H9 (cell line): ENCODE measurements around the gene CAPN9. TPM values are rescaled to one million over a fixed set of nuclear protein-coding genes. Genes with fewer than 3 reads are reported as not detected.

Experiments
- DNase-seq: peaks from one replicate; pipeline ENCODE4 v3.0.0-alpha.2; 2017
- H2AFZ ChIP-seq: one replicate; pipeline ENCODE4 v1.6.1; 2013; ENCODE audit warnings: mild to moderate bottlenecking, low read length, control low read depth, moderate library complexity
- H2AK5ac ChIP-seq: 2 replicates; pipeline ENCODE4 v1.6.1; 2013; ENCODE audit warnings: low read length, control low read depth, mixed read lengths; ENCODE audit not compliant: insufficient read length
- H2BK120ac ChIP-seq: one replicate; pipeline ENCODE4 v1.6.1; 2013; ENCODE audit warnings: low read depth, mild to moderate bottlenecking, low read length, control low read depth, inconsistent platforms; ENCODE audit not compliant: poor library complexity, severe bottlenecking
- H2BK12ac ChIP-seq: 2 replicates; pipeline ENCODE4 v1.6.1; 2013; ENCODE audit warnings: low read length, control low read depth, mixed read lengths, low read depth; ENCODE audit not compliant: insufficient read length
- H2BK15ac ChIP-seq: 2 replicates; pipeline ENCODE4 v1.6.1; 2013; ENCODE audit warnings: low read depth, low read length, control low read depth
- H2BK20ac ChIP-seq: one replicate; pipeline ENCODE4 v1.6.1; 2013; ENCODE audit warnings: low read depth, mild to moderate bottlenecking, low read length, control low read depth, inconsistent platforms; ENCODE audit not compliant: poor library complexity, severe bottlenecking
- H2BK5ac ChIP-seq: 2 replicates; pipeline ENCODE4 v1.6.1; 2013; ENCODE audit warnings: low read length, control low read depth, mixed read lengths; ENCODE audit not compliant: insufficient read length
- H3K14ac ChIP-seq: 2 replicates; pipeline ENCODE4 v1.6.1; 2013; ENCODE audit warnings: low read length, control low read depth; ENCODE audit not compliant: insufficient read depth
- H3K18ac ChIP-seq: 2 replicates; pipeline ENCODE4 v1.6.1; 2013; ENCODE audit warnings: low read depth, mild to moderate bottlenecking, mixed read lengths, low read length, control low read depth; ENCODE audit not compliant: insufficient read length
- H3K23ac ChIP-seq: 2 replicates; pipeline ENCODE4 v1.6.1; 2013; ENCODE audit warnings: low read length, control low read depth, mixed read lengths, low read depth; ENCODE audit not compliant: insufficient read length
- H3K23me2 ChIP-seq: 2 replicates; pipeline ENCODE4 v1.6.1; 2013; ENCODE audit warnings: low read depth, mild to moderate bottlenecking, mixed read lengths, low read length, control low read depth; ENCODE audit not compliant: insufficient read length, poor library complexity, severe bottlenecking
- H3K27ac ChIP-seq: 2 replicates; pipeline ENCODE4 v1.5.1; 2013; ENCODE audit warnings: low read length, control low read depth, mixed read lengths, low read depth; ENCODE audit not compliant: insufficient read length
- H3K27me3 ChIP-seq: 2 replicates; pipeline ENCODE4 v1.6.1; 2013; ENCODE audit warnings: low read length, control low read depth, inconsistent platforms; ENCODE audit not compliant: insufficient read depth
- H3K4ac ChIP-seq: 2 replicates; pipeline ENCODE4 v1.6.1; 2013; ENCODE audit warnings: low read depth, mild to moderate bottlenecking, control low read depth, inconsistent platforms, low read length, moderate library complexity
- H3K4me1 ChIP-seq: 2 replicates; pipeline ENCODE4 v1.6.1; 2013; ENCODE audit warnings: low read length, control low read depth, inconsistent platforms; ENCODE audit not compliant: insufficient read depth
- H3K4me2 ChIP-seq: 2 replicates; pipeline ENCODE4 v1.6.1; 2013; ENCODE audit warnings: low read length, control low read depth, mixed read lengths; ENCODE audit not compliant: insufficient read length, insufficient read depth
- H3K56ac ChIP-seq: 2 replicates; pipeline ENCODE4 v1.6.1; 2013; ENCODE audit warnings: low read depth, mild to moderate bottlenecking, mixed read lengths, low read length, control low read depth; ENCODE audit not compliant: insufficient read length
- H3K79me1 ChIP-seq: 2 replicates; pipeline ENCODE4 v1.6.1; 2013; ENCODE audit warnings: low read depth, mild to moderate bottlenecking, moderate library complexity, low read length, control low read depth, inconsistent platforms; ENCODE audit not compliant: insufficient read depth, poor library complexity, severe bottlenecking
- H3K79me2 ChIP-seq: 2 replicates; pipeline ENCODE4 v1.6.1; 2013; ENCODE audit warnings: low read length, control low read depth, inconsistent platforms; ENCODE audit not compliant: insufficient read depth
- H3K9ac ChIP-seq: 2 replicates; pipeline ENCODE4 v1.6.1; 2013; ENCODE audit warnings: low read length, control low read depth, mixed read lengths; ENCODE audit not compliant: insufficient read length; ENCODE audit errors: extremely low read depth
- H3K9me3 ChIP-seq: one replicate; pipeline ENCODE4 v1.6.1; 2013; ENCODE audit warnings: low read depth, low read length, inconsistent platforms; ENCODE audit not compliant: control insufficient read depth
- H3T11ph ChIP-seq: one replicate; pipeline ENCODE4 v1.6.1; 2013; ENCODE audit warnings: mild to moderate bottlenecking, low read length, control low read depth, inconsistent platforms
- H4K20me1 ChIP-seq: one replicate; pipeline ENCODE4 v1.6.1; 2013; ENCODE audit not compliant: control insufficient read depth, insufficient read length, insufficient read depth
- H4K5ac ChIP-seq: 2 replicates; pipeline ENCODE4 v1.6.1; 2013; ENCODE audit warnings: low read depth, mild to moderate bottlenecking, mixed read lengths, low read length, control low read depth; ENCODE audit not compliant: insufficient read length
- H4K8ac ChIP-seq: replicated peaks from 2 replicates; pipeline ENCODE4 v1.6.1; 2013; ENCODE audit warnings: low read length, control low read depth, mixed read lengths, low read depth; ENCODE audit not compliant: insufficient read length
- H4K91ac ChIP-seq: 2 replicates; pipeline ENCODE4 v1.6.1; 2013; ENCODE audit warnings: low read depth, mild to moderate bottlenecking, moderate library complexity, mixed read lengths, low read length, control low read depth; ENCODE audit not compliant: insufficient read length
- H3K27ac Mint-ChIP-seq, 3 experiments: 2 replicates in 2 of 3; 3 replicates in 1 of 3; pipeline ENCODE4 v1.8.0; 2020 to 2021; ENCODE audit warnings: mixed read lengths in 3 of 3, mild to moderate bottlenecking in 1 of 3, moderate library complexity in 1 of 3
- H3K27me3 Mint-ChIP-seq: 2 replicates; pipeline ENCODE4 v1.8.0; 2021; ENCODE audit warnings: low read depth, mild to moderate bottlenecking, moderate library complexity, mixed read lengths
- H3K36me3 Mint-ChIP-seq, 3 experiments: 2 replicates in 2 of 3; 3 replicates in 1 of 3; pipeline ENCODE4 v1.8.0; 2020 to 2021; ENCODE audit warnings: low read depth in 3 of 3, mixed read lengths in 3 of 3; ENCODE audit not compliant: insufficient read depth in 1 of 3
- H3K4me1 Mint-ChIP-seq, 2 experiments: 2 replicates each; pipeline ENCODE4 v1.8.0; 2020; ENCODE audit warnings: mixed read lengths in 2 of 2
- H3K4me3 Mint-ChIP-seq, 2 experiments: 2 replicates in 1 of 2; 3 replicates in 1 of 2; pipeline ENCODE4 v1.8.0; 2020 to 2021; ENCODE audit warnings: mild to moderate bottlenecking in 2 of 2, mixed read lengths in 2 of 2, moderate library complexity in 1 of 2
- H3K9me3 Mint-ChIP-seq, 2 experiments: 2 replicates in 1 of 2; 3 replicates in 1 of 2; pipeline ENCODE4 v1.8.0; 2020; ENCODE audit warnings: mild to moderate bottlenecking in 2 of 2, mixed read lengths in 2 of 2, moderate library complexity in 1 of 2
- CTCF ChIP-seq: fragments of 200-600 bp; sonication (generic); conservative IDR thresholded peaks from 3 replicates; pipeline ENCODE4 v1.8.0; 2021; ENCODE audit warnings: antibody characterized with exemption, mild to moderate bottlenecking
- WGBS: extraction: QIAGEN DNeasy Blood & Tissue Kit; methylation state at CpG from one replicate; pipeline ENCODE4 v1.1.7; 2013; ENCODE audit warnings: missing lambda C conversion rate, low lambda C conversion rate, mixed read lengths; ENCODE audit not compliant: insufficient read length; ENCODE audit errors: extremely low coverage; 5-methylcytosine and 5-hydroxymethylcytosine counted together
- total RNA-seq: library from RNA; stranded (reverse); gene quantifications from 2 replicates; pipeline ENCODE4 v1.2.1, GENCODE V29; 2021

Gene CAPN9
- total RNA-seq, 1 experiment from 2014 or later: 0.22 TPM

GRCh38 chr1:230781131-230781530 is 33.9 kb downstream of the CAPN9 start:
- Histone ChIP-seq H3K23ac (no peak overlapping the region), H3K9ac (no peak overlapping the region), H2AK5ac (no peak overlapping the region), H2BK120ac (no peak overlapping the region), H3K18ac (no peak overlapping the region), H4K20me1 (no peaks in the 10 kb centered on the region), H3K56ac (no peak overlapping the region), H3K14ac (no peak overlapping the region), H4K91ac (no peak overlapping the region), H3K4ac (no peak overlapping the region), H3K4me1 (no peaks in the 10 kb centered on the region; the same call in 1 of the 2 replicates), H3K4me2 (no peak overlapping the region), H3K23me2 (no peaks in the 10 kb centered on the region), H2AFZ (no peak overlapping the region), H3K27me3 (peaks cover 42% of the 10 kb centered on the region), H3K27ac (no peak overlapping the region), H2BK15ac (no peak overlapping the region), H3K9me3 (no peaks in the 10 kb centered on the region), H2BK12ac (no peak overlapping the region), H3K79me1 (no peaks in the 10 kb centered on the region), H3K79me2 (no peaks in the 10 kb centered on the region), H4K5ac (no peak overlapping the region), H4K8ac (no peak overlapping the region), H2BK20ac (no peak overlapping the region), H3T11ph (no peak overlapping the region), H2BK5ac (no peak overlapping the region)
- no peaks in the 10 kb centered on the region; the same call in 1 of the 2 replicates for H3K27me3 Mint-ChIP-seq
- no peaks in the 10 kb centered on the region for H3K36me3 Mint-ChIP-seq
- no peak for TF ChIP-seq CTCF
- peaks cover 28 to 34% of the 10 kb centered on the region in 2 experiments for H3K4me1 Mint-ChIP-seq
- no CpG with 5 or more reads among the region's 3 CpGs for WGBS
- DNase-seq: no peak
- H3K4me3 Mint-ChIP-seq: no peak overlapping the region
- H3K9me3 Mint-ChIP-seq: peaks cover 3 to 7% of the 10 kb centered on the region in 2 experiments; a peak in 4 of 5 replicates
- H3K27ac Mint-ChIP-seq: no peak overlapping the region
